GM23248 (cell line): ENCODE results near the gene ATG2B.

Experiments used
- EZH2 ChIP-seq: fragments of 200-600 bp; sonication (generic); IDR thresholded peaks from 2 replicates; pipeline ENCODE4 v1.6.1; 2018; ENCODE audit warnings: antibody characterized with exemption, mild to moderate bottlenecking; ENCODE audit not compliant: insufficient read depth, poor library complexity, severe bottlenecking
- EZH2phosphoT487 ChIP-seq: fragments of 200-600 bp; sonication (generic); IDR thresholded peaks from 2 replicates; pipeline ENCODE4 v1.6.1; 2018; ENCODE audit warnings: antibody characterized with exemption, moderate library complexity, mild to moderate bottlenecking, low read depth; ENCODE audit not compliant: insufficient read depth

DNA sequence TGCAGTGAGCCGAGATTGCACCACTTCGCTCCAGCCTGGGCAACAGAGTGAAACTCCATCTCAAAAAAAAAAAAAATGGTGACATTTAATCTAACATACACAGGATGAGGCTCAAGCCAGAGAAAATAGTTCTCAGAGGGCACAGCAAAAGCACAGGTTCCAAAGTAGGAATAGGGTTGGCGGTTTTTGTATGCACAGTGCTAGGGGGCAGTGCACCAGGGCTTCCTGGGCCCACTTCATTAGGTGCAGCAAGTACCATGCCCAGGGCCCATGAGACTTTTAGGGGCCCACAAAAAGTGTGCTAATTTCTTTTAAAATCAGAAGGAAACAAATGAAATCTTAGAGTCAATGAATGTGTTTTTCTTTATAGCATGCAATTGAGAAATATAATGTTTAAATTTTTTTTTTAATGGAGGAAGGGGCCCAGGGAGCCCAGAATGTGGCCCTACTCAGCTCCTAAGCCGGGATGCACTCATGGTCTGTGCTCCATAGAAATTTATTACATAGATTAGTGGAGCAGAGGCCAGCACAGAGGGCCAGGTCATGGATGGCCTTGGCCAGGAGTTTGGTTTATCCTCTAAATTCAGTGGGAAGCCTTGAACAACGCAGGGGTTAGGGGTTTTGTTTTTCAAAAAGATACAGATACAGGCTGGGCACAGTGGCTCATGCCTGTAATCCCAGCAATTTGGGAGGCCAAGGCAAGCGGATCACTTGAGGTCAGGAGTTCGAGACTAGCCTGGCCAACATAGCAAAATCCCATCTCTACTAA, 31.1 kb upstream of the ATG2B start:
- TF ChIP-seq EZH2 (no peak), EZH2phosphoT487 (no peak)
